SKM-1 treated with dmso at 0.1 percent for 144 hours (cell line): ENCODE measurements around the gene CPT1A.
"Not testable (repeated sequence)": the region's sequence is repeated elsewhere in the genome, so short reads cannot be mapped to it uniquely, and the experiment has no call there.

ENCODE experiments used
- DNase-seq: peaks from one replicate; lab custom pipeline; 2025; ENCODE audit not compliant: unreplicated experiment; lab: John Stamatoyannopoulos, UW

Gene CPT1A

DNA sequence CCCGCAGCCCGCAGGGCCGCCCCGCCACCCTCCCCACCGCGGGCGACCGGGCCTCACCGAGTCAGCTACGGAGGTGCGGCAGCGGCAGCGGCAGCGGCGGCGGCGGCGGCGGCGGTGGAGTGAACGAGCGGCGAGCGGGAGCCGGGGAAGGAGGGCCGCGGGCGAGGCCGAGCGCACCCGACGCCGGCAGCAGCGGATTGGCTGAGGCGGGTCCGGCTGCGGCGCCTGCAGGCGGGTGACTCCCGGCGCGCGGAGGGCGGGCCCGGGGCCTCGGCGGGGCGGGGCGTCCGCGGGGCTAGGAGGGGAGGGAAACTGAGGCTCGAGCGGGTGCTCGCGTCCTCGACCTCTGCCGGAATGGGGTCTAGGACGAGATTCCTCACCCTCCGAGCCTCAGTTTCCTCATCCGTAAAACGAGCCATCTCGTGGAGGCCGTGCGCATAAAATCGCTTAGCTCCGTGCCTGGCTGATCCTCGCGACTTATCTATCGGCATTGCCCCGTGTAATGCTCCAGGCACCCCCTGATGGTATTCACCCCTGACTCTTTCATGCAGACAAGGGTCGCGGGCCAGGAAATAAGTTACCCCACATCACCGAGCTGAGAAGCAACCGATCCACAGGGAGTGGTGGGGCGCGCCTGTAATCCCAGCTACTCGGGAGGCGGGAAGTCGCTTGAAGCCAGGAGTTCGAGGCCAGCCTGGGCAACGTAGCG is at the start of gene CPT1A:
TSS of gene CPT1A (minus strand) at position 199 of the 709 bp plus-strand sequence. CDS start 26,442 bp downstream, outside the sequence.
- peak; percentile 62 for DNase-seq

DNA sequence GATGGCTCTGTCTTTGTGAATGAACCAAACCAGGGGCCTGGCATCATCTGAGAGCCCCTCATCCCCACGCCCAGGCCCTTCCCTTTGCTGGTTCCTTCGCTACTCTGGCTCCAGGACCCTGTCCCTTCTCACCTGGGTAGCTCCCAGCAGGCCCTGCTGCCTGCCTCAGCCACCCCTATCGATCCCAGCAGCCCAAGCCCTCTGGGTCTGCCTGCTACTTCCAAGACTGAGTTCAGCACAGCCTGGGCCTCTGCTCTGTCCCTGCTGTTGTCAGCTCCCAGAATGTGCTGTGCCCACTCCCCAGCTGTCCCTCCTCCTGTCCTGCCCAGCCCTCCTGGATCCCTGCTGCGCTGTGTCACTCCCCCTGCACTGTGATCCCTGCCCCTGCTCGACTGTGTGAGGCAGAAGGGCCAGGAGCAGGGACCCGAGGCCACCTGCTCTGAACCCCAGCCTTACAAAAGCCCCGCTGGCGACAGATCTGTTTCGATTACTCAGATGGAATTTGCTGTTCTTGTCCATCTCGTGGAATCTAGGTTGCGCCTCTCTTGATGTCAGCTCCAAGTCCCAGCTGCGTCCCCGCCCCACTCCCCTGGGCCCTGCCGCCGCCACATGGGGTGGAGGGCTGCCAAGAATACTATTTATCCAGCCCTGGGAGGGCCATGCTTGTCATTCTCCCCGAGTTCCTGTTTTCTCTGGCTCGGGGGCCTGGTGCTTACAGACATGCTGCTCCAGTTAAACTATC is 48.9 kb upstream of the CPT1A start:
- no peak for DNase-seq

DNA sequence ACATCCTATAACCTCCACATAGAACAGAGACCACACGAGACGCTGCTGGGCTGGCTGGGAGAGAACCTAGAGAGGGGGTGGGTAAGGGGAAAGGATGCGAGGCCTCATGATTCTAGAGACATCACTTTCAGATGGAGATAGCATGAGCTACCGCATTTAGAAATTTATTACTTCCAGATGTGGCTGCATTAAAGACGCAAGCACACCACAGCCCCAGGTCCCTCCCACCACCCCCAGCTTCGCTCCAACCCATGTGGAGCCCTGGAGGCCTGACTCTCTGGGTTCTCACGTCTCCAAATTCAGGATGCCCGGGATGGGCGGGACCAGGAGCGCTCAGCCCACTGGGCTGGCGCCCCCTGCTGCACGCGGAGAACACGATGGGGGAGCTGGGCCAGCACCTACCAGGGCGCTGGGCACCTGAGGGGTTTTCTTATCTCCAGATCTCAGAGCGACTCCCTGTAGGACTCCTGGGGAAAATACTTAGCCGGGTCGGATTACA is 48.3 kb upstream of the CPT1A start:
- no peak for DNase-seq

DNA sequence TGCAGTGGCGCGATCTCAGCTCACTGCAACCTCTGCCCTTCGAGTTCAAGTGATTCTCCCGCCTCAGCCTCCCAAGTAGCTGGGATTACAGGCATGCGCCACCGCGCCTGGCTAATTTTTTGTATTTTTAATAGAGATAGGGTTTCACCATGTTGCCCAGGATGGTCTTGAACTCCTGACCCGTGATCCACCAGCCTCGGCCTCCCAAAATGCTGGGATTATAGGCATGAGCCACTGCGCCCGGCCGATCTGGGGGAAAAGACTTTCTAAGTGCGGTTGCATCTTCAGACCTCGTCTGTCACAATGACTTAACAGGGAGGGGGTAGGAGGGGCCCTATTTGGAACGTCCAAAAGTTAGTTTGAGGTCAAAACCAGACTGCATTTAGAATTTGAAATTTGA is 43.1 kb upstream of the CPT1A start:
- DNase-seq = not testable (repeated sequence)

DNA sequence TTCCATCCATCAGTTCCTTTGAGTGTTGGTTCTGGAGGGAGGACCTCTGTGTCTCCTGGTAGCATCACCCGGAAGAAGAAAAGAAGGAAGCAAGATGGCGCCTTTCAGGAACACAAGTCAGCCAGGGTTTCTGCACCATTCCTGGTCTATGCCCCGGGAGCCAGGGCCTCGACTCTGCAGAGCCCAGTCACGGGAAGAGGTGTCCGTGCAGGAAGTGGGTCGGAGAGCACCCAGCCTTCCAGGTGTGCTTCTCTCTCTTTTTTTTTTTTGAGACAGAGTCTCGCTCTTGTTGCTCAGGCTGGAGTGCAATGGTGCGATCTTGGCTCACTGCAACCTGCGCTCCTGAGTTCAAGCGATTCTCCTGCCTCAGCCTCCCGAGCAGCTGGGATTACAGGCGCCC is 40.7 kb upstream of the CPT1A start:
- no peak for DNase-seq

DNA sequence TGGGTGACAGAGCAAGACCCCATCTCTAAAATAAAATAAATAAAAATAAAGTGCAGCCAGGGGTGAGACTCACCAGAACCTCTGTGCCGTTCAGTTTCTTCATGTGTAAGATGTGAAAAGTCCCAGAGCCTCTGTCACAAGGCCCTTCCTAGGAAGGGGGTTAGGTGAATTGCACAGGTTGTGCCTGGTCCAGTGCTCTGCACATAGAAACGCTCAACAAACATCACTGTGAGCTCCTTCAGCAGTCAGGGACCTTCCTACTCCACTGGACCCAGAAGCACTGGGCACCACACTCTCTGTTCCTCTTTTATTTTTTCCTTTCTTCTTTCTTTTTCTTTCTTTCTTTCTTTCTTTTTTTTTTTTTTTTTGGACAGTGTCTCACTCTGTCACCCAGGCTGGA is 39.6 kb upstream of the CPT1A start:
- no peak for DNase-seq

DNA sequence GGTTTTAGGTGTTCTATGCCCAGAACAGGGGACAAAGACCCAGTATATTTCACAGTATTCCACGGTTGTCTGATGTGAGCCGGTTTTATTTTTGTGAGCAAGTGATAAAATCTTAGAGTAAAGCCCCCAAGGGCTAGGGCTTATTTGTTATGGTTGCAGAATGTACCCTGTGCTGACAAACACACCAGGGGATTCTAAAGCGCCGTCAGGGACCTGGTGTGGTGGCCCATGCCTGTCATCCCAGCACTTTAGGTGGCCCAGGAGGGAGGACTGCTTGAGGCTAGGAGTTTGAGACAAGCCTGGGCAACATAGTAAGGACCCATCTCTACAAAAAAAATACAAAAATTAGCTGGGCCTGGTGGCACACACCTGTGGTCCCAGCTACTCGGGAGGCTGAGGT is 39.1 kb upstream of the CPT1A start:
- DNase-seq = no peak

DNA sequence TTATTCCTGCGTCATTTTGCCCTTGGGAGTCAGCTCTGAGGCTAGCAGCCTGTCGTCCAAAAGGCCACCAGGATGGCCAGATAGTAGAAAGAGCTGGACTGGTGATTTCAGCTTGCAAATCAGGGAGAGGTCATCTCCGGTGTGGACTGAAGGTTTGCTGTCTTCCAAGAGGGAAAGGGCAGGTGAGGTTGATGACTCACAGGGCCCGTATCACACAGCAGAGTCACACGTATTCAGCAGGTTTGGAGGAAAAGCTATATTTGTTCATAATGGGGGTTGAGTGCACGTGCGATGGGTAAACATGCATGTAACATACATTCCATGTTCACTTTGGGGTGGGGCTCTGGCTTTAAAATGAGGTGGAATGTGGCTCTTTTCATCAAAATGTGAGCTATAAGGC is 36.3 kb upstream of the CPT1A start:
- no peak for DNase-seq

DNA sequence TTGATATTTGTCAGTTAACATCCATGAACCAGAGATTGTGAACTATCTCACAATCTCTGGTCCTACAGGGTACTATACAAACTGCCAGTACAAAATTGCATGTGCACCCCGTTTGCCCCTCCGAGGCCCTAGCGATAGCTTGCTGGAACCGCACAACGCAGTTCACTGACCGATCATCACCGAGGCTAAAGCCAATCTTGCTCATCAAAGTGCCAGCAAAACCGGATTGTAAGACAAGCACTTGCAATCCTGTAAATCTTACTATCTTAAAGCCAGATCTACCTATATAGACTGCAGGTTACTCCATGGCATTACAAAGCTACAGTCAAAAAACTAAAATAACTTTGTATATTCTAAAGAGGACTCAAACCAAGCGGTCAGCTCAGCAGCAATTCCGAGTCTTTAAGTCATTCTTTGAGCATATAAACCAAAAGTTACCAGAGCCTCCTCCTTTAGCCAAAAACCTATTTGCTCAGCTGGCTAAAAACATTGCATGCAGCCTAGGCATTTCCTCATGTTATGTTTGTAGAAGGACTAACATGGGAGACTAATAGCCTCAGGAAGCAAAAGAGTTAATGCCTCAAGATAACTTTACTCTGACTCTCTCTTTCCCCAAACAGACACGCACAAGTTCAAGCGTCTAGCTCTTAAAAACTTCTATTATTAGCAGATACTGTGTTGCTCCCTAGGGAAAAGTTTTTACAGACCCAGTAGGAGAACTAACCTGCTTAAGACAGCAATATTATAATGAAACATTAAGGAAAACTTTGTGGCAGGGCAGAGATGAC is 30.7 kb upstream of the CPT1A start:
- DNase-seq = no peak

DNA sequence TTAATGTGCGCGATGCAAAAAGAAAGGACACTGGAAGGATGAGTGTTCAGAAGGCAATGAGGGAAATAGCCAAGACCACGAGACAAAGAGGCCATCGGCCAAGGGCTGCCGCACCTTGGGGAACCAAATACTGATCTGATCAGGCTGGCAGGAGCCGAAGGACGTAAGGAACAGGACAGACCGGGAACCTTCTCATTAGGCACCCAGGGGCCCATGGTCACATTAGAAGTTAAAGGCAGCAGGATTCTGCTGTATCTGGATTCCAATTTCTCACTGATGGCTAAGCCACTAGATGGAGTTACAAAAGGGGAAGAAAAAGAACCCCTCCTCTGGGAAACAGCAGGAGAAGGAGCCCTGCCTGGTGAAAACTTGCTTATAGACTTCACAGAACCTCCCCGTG is 28.8 kb upstream of the CPT1A start:
- DNase-seq = no peak

DNA sequence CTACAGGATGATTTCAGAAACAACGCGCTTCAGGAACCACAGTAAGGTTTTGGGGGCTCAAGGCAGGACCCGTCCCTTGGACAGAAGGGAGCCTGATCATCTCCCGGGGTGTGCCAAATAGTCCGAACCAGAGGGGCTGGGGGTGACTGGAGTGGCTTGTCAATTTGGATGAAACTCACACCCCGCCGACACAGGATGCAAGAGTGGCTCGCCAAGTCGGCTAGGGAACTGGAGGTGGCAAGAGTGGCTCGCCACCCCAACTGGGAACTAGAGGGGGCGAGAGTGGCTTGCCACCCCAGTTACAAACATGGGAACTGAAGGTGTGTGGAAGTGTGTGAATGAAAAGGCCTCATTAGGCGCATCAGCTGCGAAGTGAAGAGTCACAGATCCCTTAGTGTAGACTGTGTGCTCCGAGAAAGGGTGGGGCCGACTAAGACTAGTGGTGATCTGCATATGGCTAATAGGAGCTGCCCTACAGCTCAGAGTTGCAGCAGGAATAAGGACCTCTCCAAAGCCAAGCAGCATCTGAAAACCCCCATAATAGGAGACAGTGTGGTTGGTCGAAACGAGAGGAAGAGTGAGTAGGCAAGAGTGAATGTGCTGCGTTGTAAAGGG is 26.6 kb upstream of the CPT1A start:
- no peak for DNase-seq

DNA sequence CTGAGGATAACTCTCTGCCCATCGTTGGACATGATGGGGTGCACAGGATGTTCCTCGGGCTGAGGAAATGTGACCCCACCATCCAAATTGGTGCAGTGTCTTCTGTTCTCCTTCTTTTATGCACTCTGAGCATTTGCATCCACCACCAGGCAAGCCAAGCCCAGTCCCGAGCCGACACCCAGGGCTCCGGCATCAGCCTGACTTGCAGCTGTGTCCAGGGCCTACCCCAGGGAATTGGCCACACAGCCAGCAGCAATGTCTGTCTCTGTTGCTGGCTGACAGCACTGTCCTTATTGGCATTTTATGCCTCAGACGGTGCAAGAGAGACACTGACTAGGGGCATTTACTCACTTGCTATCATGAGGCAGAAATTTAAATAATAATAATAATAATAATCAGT is 25.4 kb upstream of the CPT1A start:
- DNase-seq = no peak

DNA sequence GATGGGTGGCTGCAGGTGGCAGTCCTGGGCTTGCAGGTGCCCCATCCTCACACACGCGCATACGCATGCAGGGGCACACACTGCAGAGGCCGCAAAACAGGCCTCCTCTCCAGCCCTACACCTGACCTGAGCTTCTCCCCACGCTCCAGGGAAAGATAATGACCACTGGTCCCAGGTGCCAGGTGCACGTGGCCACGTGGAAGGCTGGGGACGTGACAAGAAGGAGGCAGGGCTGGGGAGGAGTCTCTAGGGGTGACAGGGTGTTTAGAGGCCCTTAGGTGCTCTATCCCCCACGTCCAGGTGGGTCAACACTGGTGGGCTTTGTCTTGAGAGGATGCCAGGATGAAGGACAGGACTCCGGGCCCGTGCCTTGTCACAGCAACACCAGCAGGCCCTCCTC is 23.5 kb upstream of the CPT1A start:
- no peak for DNase-seq

DNA sequence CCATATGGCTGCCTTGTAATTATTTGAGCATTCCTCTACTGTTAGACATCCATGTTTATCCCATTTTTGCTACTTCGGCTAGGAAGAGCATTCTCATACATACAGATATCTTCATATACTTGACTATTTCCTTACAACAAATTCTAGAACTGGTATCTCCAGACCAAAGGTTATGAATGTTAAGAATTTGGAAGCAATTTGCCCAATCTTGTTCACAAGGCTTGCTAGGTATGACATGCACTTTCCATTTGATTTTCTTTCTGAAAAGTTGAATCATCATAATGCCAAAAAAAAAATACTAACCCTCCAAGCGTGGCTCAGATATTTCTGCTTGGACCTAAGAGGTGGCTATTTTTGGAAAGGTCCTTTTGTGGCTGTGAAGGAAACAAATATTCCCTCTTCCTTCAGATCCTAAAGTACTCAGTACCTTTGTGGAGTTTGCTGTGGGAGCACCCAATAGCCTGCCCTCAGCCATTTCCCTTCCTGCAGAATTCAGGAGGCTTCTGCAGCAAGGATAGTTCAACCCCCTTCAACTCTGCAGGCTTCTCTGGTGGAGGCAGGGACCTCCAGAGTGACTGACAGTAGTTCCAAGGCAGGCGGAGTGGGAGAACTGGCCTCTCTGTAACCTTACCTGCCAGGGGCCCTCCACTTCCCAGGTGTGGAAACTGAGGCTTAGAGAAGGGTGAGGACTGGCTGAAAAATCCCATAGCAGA is 22.0 kb upstream of the CPT1A start:
- DNase-seq = no peak

DNA sequence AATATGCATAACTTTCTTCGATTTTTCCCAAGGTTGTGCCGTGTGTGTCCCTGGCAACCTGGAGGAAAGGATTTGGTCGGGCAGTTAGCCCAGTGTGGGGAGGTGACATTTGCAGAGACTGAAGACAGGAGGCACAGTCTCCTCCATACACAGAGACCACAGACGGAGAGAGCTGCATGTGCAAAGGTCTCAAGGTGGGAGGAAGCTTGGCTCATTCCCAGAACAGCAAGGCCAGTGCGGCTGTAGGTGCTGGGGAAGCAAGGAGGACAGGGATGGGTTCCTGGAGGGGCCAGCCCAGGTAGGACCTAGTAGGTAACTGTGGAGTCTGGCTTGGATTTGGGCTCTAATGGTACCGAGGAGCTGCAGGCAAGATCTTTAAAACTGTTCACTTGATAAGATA is 20.7 kb upstream of the CPT1A start:
- DNase-seq = no peak

DNA sequence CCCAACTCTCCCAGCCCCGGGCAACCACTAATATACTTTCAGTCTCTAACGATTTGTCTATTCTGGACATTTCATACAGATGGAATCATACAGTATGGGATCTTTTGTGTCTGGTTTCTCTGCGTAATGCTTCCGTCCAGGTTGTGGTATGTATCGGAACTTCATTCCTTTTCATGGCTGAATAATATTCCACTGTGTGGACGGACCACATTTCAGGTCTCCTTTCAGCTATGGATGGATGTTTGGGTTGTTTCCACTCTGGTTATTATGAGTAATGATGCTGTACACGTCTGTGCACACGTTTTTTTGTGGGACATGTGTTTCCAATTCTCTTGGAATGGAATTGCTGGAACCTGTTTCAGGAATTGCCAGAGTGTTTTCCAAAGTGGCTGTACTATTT is 17.4 kb upstream of the CPT1A start:
- DNase-seq = no peak

DNA sequence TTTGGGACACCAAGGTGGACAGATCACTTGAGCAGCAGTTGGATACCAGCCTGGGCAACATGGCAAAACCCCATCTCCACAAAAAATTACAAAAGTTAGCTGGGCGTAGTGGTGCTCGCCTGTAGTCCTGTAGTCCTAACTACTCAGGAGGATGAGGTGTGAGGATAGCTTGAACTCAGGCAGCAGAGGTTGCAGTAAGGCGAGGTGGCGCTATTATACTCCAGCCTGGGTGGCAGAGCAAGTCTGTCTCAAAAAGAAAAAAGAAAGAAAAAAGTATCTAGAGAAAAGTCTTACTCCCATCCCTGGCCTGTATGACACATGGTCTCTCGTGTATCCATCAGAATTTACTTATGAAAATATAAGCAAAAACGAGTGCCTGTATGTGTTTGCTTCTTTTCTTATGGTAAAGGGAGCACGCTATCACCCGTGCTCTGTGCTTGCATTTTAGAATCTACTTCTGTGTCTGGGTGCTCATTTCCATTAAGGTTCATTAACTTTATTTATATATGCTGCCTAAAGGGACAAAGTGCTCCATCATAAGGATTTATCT is 15.4 kb upstream of the CPT1A start:
- no peak for DNase-seq

DNA sequence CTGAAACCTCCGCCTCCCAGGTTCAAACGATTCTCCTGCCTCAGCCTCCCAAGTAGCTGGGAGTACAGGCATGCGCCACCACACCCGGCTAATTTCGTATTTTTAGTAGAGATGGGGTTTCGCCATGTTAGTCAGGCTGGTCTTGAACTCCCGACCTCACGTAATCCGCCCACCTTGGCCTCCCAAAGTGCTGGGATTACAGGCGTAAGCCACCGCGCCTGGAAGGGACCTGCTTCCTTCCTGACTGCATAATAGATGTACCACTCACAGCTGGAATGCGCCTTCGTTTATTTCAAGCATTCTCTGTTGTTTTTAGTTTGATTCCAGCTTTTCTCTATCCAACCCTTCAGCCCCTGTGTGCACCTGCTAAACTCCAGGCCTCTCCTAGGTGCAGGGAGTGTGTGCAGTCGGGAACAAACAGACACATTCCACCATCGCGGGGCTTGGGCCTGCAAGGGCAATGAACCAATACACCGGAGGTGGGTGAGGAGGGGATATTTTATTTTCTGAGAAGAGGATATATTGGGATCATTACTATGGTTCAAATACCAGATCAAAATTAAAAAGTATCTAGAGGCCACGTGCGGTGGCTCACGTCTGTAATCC is 14.8 kb upstream of the CPT1A start:
- not testable (repeated sequence) for DNase-seq

DNA sequence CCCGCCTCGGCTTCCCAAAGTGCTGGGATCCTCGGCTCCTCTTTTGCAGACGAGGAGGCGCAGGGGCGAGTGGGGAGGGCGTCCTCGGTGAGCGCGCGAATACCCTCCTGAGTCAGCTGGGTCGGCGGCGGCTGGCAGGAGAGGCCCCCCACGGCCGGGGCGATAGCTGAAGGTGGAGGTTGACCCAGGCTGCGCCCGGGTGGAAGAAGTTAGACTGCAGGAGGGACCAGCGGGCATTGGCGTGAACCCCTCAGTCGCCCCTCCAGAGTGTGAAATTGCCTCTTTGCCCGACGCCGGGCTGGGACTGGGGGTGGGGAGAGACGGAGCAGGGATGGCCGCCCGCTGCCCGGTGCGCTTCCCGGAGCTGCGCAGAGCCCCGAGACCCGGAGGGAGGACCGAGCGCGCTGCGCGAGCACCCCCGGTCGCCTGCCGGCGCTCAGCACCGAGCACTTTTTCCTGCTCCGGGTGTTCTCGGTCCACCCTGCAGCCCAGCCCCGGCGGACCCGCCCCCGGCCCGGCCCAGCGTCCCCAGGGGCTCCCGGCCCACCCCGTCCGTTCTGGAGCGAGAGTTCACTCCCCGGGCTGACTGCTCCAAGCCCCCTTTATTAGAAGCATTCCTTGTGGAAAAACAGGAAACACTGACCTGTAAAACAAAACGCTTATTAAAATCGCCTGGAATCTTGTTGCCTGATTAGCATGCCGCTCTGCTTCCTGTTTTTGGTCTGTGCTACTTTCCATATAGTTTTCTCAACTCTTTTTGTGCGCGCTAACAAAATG is 13.7 kb upstream of the CPT1A start:
- peak; percentile 52 for DNase-seq
